SK-N-SH (cell line): ENCODE results near the gene GALNTL6.

Experiments
- CTCF ChIP-seq: fragments of 200-600 bp; sonication (generic); IDR thresholded peaks from 2 replicates; pipeline ENCODE4 v1.6.1; 2017; ENCODE audit warnings: antibody characterized with exemption, mild to moderate bottlenecking, moderate library complexity
- FOXJ3 ChIP-seq: sonication (generic); formaldehyde crosslinking; IDR thresholded peaks from 2 replicates; pipeline ENCODE4 v1.5.1; 2020; ENCODE audit warnings: mild to moderate bottlenecking, missing genetic modification reagents
- PBX3 ChIP-seq: IDR thresholded peaks from 2 replicates; pipeline ENCODE4; 2012
- TCF12 ChIP-seq: IDR thresholded peaks from 2 replicates; pipeline ENCODE4 v1.4.0; 2012
- TF ChIP-seq, protein P1 (sequence below): IDR thresholded peaks from 2 replicates; pipeline ENCODE4 v1.6.1; 2012; ENCODE audit warnings: mild to moderate bottlenecking, low read depth, low read length, moderate library complexity
- TF ChIP-seq, protein P2 (sequence below): IDR thresholded peaks from 2 replicates; pipeline ENCODE4 v1.4.0; 2012; ENCODE audit warnings: low read depth, borderline replicate concordance

DNA sequence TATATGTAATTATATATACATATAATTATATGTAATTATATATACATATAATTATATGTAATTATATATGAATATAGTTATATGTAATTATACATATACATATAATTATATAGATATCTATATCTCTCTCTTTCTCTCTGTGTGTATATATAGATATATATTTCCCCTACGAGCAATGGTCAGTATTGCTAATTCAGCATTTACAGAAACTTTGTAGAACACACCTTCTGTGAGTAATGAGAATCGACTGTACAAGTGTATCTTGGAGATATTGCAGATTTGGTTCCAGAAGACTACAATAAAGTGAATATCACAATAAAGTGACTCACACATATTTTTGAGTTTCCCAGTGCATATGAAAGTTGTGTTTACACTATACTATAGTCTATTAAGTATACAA, 33.7 kb downstream of the GALNTL6 start:
- TF ChIP-seq, protein P1, sequence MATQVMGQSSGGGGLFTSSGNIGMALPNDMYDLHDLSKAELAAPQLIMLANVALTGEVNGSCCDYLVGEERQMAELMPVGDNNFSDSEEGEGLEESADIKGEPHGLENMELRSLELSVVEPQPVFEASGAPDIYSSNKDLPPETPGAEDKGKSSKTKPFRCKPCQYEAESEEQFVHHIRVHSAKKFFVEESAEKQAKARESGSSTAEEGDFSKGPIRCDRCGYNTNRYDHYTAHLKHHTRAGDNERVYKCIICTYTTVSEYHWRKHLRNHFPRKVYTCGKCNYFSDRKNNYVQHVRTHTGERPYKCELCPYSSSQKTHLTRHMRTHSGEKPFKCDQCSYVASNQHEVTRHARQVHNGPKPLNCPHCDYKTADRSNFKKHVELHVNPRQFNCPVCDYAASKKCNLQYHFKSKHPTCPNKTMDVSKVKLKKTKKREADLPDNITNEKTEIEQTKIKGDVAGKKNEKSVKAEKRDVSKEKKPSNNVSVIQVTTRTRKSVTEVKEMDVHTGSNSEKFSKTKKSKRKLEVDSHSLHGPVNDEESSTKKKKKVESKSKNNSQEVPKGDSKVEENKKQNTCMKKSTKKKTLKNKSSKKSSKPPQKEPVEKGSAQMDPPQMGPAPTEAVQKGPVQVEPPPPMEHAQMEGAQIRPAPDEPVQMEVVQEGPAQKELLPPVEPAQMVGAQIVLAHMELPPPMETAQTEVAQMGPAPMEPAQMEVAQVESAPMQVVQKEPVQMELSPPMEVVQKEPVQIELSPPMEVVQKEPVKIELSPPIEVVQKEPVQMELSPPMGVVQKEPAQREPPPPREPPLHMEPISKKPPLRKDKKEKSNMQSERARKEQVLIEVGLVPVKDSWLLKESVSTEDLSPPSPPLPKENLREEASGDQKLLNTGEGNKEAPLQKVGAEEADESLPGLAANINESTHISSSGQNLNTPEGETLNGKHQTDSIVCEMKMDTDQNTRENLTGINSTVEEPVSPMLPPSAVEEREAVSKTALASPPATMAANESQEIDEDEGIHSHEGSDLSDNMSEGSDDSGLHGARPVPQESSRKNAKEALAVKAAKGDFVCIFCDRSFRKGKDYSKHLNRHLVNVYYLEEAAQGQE = no peak
- TF ChIP-seq TCF12 (no peak), CTCF (no peak), FOXJ3 (CRISPR knock-in tag) (no peak), PBX3 (no peak)
- TF ChIP-seq, protein P2, sequence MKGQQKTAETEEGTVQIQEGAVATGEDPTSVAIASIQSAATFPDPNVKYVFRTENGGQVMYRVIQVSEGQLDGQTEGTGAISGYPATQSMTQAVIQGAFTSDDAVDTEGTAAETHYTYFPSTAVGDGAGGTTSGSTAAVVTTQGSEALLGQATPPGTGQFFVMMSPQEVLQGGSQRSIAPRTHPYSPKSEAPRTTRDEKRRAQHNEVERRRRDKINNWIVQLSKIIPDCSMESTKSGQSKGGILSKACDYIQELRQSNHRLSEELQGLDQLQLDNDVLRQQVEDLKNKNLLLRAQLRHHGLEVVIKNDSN = no peak
